PC-9 (cell line): ENCODE data around the gene C2orf15.

ENCODE experiments used
- EZH2 ChIP-seq: fragments of 200-600 bp; sonication (generic); IDR thresholded peaks from 2 replicates; pipeline ENCODE4 v1.8.0; 2017; ENCODE audit warnings: antibody characterized with exemption, low read depth
- TF ChIP-seq, protein P1 (sequence below): fragments of 200-600 bp; sonication (generic); conservative IDR thresholded peaks from 2 replicates; pipeline ENCODE4 v1.6.1; 2017; ENCODE audit warnings: mixed run types, antibody characterized with exemption, mild to moderate bottlenecking, moderate library complexity

DNA sequence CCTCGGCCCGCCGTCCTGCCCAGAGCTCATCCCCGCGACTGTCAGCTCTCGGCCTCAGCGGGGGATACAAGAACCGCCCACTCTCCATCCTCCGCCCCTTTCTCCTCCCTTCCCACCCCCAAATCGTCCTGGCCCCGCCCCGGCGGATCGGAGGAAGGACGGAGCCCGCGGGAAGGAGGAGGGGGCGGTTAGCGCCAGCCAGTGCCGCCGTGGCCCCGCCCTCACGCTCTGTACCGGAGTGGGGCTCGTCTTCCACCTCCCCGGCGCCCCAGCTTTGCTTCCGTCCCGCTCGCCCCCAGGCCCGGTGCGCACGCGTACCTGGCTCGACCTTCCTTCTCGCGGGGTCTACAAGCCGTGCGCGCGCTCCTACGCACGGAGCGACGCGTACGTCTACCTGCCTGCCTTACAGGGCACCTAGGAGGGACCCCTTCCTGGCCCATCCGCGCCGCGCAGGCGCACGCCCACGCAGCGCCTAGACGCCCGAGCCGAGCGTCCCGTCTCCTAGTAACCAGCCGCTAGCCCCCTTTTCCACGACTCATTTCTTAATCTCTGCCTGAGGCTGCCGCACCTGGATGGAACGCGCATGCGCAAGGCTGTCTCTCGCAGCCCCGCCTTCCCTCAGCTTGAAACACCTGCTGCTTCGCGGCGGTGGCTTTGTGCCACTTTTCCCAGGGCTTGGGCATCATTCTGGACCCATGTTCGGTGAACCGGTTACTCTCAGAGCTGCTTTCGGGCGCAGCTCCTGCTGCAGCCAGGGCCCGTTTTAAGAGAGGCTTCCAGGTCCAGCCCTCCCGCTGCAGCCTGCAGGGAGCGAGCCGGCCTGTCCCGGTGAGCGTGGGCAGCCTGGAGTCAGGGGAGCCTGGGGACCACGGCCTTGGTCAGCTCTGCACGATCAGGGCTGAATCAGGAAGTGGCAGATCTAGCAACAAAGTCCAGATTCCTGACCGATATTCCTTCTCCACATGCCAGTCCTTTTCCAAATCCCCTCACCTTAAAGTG, at the start of gene C2orf15:
- TF ChIP-seq, protein P1, sequence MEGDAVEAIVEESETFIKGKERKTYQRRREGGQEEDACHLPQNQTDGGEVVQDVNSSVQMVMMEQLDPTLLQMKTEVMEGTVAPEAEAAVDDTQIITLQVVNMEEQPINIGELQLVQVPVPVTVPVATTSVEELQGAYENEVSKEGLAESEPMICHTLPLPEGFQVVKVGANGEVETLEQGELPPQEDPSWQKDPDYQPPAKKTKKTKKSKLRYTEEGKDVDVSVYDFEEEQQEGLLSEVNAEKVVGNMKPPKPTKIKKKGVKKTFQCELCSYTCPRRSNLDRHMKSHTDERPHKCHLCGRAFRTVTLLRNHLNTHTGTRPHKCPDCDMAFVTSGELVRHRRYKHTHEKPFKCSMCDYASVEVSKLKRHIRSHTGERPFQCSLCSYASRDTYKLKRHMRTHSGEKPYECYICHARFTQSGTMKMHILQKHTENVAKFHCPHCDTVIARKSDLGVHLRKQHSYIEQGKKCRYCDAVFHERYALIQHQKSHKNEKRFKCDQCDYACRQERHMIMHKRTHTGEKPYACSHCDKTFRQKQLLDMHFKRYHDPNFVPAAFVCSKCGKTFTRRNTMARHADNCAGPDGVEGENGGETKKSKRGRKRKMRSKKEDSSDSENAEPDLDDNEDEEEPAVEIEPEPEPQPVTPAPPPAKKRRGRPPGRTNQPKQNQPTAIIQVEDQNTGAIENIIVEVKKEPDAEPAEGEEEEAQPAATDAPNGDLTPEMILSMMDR: no peak
- TF ChIP-seq EZH2: no peak
